Muscle layer of colon (tissue), 2 donors: ENCODE data around the gene TM7SF3.
"Not testable (repeated sequence)": the region's sequence is repeated elsewhere in the genome, so short reads cannot be mapped to it uniquely, and the experiment has no call there.

Experiments
- H3K27ac ChIP-seq: one replicate; pipeline ENCODE4 v1.7.0; 2013; ENCODE audit warnings: low read depth, mild to moderate bottlenecking, low read length, moderate library complexity
- H3K27me3 ChIP-seq, 2 donors: one replicate each; pipeline ENCODE4 v1.7.0; 2013; ENCODE audit warnings: low read length in 2 of 2, mild to moderate bottlenecking in 2 of 2; ENCODE audit not compliant: insufficient read depth in 2 of 2, control insufficient read depth in 1 of 2
- H3K36me3 ChIP-seq: one replicate; pipeline ENCODE4 v1.7.0; 2013; ENCODE audit warnings: mild to moderate bottlenecking, low read length; ENCODE audit not compliant: insufficient read depth
- H3K4me1 ChIP-seq: one replicate; pipeline ENCODE4 v1.7.0; 2013; ENCODE audit warnings: mild to moderate bottlenecking, low read length; ENCODE audit not compliant: insufficient read depth
- H3K4me3 ChIP-seq, 2 donors: one replicate each; pipeline ENCODE4 v1.7.0; 2013; ENCODE audit warnings: low read length in 2 of 2, low read depth in 1 of 2, mild to moderate bottlenecking in 1 of 2, moderate library complexity in 1 of 2
- H3K9ac ChIP-seq: one replicate; pipeline ENCODE4 v1.7.0; 2013; ENCODE audit warnings: low read length
- H3K9me3 ChIP-seq: one replicate; pipeline ENCODE4 v1.7.0; 2013; ENCODE audit warnings: mild to moderate bottlenecking, low read length
- donor health status: abdominal sarcoma.
- donor health status: Adenocarcinoma of cecum.

Gene TM7SF3

DNA sequence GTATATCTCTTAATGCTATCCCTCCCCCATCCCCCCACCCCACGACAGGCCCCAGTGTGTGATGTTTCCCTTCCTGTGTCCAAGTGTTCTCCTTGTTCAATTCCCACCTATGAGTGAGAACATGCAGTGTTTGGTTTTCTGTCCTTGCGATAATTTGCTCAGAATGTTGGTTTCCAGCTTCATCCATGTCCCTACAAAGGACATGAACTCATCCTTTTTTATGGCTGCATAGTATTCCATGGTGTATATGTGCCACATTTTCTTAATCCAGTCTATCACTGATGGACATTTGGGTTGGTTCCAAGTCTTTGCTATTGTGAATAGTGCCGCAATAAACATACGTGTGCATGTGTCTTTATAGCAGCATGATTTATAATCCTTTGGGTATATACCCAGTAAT is 26.5 kb upstream of the TM7SF3 start:
- H3K9ac ChIP-seq, H3K27me3 ChIP-seq, H3K36me3 ChIP-seq, H3K4me1 ChIP-seq, H3K9me3 ChIP-seq, H3K27ac ChIP-seq, H3K4me3 ChIP-seq: not testable (repeated sequence)

DNA sequence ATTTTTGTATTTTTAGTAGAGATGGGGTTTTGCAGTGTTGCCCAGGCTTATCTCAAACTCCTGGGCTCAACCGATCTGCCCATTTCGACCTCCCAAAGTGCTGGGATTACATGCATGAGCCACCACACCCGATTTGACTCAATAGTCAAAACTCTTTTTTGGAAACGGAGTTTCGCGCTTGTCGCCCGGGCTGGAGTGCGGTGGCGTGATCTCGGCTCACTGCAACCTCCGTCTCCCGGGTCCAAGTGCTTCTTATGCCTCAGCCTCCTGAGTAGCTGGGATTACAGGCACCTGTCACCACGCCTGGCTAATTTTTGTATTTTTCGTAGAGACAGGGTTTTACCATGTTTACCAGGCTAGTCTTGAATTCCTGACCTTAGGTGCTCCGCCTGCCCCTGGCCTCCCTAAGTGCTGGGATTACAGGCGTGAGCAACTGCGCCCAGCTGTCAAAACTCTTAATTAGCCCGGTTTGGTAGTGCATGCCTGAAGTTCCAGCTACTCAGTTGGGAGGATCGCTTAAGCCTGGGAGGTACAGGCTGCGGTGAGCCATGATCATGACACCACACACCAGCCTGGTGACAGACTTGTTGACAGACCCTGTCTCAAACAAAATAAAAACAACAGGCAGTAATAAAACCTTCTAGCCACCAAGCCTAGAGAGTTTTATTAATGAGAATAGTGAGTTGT is 20.6 kb upstream of the TM7SF3 start:
- no peaks in the 10 kb centered on the region for H3K27me3 ChIP-seq
- H3K4me3 ChIP-seq, result no peak overlapping the region
- H3K36me3 ChIP-seq, result peaks cover 40% of the 10 kb centered on the region
- no peaks in the 10 kb centered on the region for H3K4me1 ChIP-seq
- H3K9ac ChIP-seq, result no peak overlapping the region
- no peaks in the 10 kb centered on the region for H3K9me3 ChIP-seq
- no peak overlapping the region for H3K27ac ChIP-seq

- Histone ChIP-seq H3K9ac (no peak overlapping the region), H3K4me3 (no peak overlapping the region), H3K27ac (no peak overlapping the region), H3K27me3 (no peaks in the 10 kb centered on the region), H3K9me3 (no peaks in the 10 kb centered on the region), H3K4me1 (no peaks in the 10 kb centered on the region), H3K36me3 (peaks cover 56% of the 10 kb centered on the region)
These were observed 18.5 kb upstream of the TM7SF3 start for GRCh38 chr12:27032679-27033078.

- Histone ChIP-seq H3K36me3 (peaks cover 67% of the 10 kb centered on the region), H3K27ac (no peak overlapping the region), H3K9ac (no peak overlapping the region), H3K9me3 (no peaks in the 10 kb centered on the region), H3K27me3 (no peaks in the 10 kb centered on the region), H3K4me3 (no peak overlapping the region), H3K4me1 (no peaks in the 10 kb centered on the region)
These were observed 17.3 kb upstream of the TM7SF3 start for GRCh38 chr12:27031531-27031930.

- H3K9me3 ChIP-seq, result no peaks in the 10 kb centered on the region
- H3K27ac ChIP-seq, result no peak overlapping the region
- no peak overlapping the region for H3K9ac ChIP-seq
- peaks cover 17% of the 10 kb centered on the region for H3K4me1 ChIP-seq
- H3K36me3 ChIP-seq, result peaks cover 47% of the 10 kb centered on the region
- no peaks in the 10 kb centered on the region for H3K27me3 ChIP-seq
- H3K4me3 ChIP-seq, result no peak overlapping the region
These were observed 12.1 kb upstream of the TM7SF3 start for GRCh38 chr12:27026257-27026656.

DNA sequence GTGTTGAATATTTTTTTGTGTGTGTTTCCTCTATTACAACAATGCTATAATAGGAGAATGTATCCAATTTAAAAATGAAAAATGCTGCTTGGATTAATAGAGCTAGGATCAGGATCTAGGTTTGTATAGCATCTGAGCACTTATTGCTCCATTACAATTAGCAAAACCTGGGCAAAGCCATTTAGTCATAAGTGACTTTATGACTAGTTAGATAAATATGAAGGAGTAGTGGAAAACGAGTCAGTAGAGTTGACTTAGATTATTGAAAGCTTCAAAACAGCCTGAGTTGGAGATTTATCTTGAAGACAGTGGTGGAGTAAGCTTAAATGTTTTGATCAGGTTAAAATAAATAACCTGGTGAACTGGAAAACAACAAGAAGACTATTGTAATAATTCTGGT is 10.9 kb upstream of the TM7SF3 start:
- H3K27me3 ChIP-seq, result no peaks in the 10 kb centered on the region
- H3K36me3 ChIP-seq, result peaks cover 35% of the 10 kb centered on the region
- H3K9ac ChIP-seq, result no peak overlapping the region
- H3K4me1 ChIP-seq, result peaks cover 17% of the 10 kb centered on the region
- H3K9me3 ChIP-seq, result no peaks in the 10 kb centered on the region
- no peak overlapping the region for H3K27ac ChIP-seq
- no peak overlapping the region for H3K4me3 ChIP-seq

DNA sequence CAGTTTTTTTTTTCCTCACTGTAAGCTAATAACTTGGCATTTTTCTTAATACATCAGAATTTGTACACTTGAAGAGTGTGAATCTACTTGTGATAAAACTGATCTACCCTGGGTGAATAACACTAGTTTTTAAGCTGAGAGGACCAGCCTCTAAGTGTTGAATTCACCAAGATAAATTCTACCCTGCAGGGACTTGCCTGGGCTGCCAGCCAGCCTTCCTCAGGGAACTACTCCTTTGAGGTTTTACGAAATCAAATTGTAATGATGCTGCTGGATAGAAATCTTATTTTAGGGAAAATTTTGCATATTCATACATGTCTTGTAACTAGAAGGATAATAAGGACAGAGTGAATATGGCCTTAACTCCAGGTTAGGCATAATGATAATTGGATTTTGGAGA is 10.1 kb upstream of the TM7SF3 start:
- no peaks in the 10 kb centered on the region for H3K9me3 ChIP-seq
- H3K27ac ChIP-seq, result no peak overlapping the region
- H3K9ac ChIP-seq, result no peak overlapping the region
- no peaks in the 10 kb centered on the region for H3K27me3 ChIP-seq
- H3K4me1 ChIP-seq, result peaks cover 17% of the 10 kb centered on the region
- H3K36me3 ChIP-seq, result peaks cover 27% of the 10 kb centered on the region
- peak overlapping the region in 1 of 2 donors; percentile 99 for H3K4me3 ChIP-seq

DNA sequence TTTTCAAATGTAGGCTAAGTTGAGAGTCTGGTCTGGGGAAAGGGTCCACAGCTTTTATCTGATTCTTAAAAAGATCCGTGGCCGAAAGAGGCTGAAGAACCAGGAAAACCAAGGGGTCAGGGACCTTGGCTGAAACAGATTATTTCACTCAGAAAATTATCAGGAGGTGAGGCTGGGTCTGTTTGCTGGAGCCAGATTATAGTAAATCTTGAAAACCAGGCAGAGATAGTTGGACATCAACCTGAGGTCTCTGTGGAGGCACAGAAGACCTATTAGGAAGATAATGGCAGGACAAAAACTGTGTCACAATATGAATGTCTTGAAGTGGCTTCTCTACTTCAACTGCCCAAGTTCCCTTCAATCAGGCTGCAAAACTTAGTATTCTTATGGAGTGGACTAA is 6.6 kb upstream of the TM7SF3 start:
- Histone ChIP-seq H3K27me3 (no peaks in the 10 kb centered on the region), H3K9me3 (no peaks in the 10 kb centered on the region), H3K36me3 (no peaks in the 10 kb centered on the region), H3K9ac (no peak overlapping the region), H3K27ac (no peak overlapping the region), H3K4me1 (peaks cover 17% of the 10 kb centered on the region), H3K4me3 (no peak overlapping the region)

GRCh38 chr12:27018037-27018436 is 3.9 kb upstream of the TM7SF3 start:
- H3K36me3 ChIP-seq, result no peaks in the 10 kb centered on the region
- H3K27me3 ChIP-seq, result no peaks in the 10 kb centered on the region
- no peak overlapping the region for H3K27ac ChIP-seq
- no peak overlapping the region for H3K9ac ChIP-seq
- no peak overlapping the region for H3K4me3 ChIP-seq
- H3K9me3 ChIP-seq, result no peaks in the 10 kb centered on the region
- peaks cover 17% of the 10 kb centered on the region for H3K4me1 ChIP-seq

DNA sequence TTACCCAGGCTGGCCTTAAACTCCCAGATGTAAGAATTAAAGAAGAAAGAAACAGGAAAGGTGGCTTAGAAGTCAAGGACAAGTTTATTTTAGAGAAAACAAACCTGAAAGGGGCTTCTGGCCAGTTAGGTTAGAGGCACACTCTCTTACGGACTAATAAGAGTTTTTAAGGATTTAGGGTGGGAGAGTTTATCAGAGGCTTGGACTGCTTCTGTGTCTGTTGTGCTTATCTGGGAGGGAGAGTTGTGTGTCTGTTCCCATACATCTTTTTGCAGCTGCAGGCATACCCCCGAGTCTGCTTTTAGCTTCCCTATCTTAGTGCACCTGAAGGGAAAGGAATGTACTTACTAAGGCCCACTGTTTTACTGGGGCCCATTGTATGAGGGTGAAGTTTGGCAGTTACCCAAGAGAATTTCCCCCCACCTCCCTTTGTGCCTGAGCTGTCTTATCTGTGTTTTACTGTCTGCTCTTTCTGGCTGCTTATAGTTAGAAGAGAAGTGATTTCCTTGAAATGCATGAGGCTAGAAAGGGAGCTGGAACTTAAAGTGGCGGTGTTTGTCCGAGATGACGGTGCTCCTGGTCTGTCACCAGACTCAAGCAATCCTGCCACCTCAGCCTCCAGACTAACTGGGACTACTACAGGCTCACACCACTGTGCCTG is 3.1 kb upstream of the TM7SF3 start:
- H3K36me3 ChIP-seq, H3K9me3 ChIP-seq, H3K27me3 ChIP-seq, H3K27ac ChIP-seq, H3K4me3 ChIP-seq, H3K9ac ChIP-seq: not testable (repeated sequence)
- peaks cover 25% of the 10 kb centered on the region for H3K4me1 ChIP-seq

DNA sequence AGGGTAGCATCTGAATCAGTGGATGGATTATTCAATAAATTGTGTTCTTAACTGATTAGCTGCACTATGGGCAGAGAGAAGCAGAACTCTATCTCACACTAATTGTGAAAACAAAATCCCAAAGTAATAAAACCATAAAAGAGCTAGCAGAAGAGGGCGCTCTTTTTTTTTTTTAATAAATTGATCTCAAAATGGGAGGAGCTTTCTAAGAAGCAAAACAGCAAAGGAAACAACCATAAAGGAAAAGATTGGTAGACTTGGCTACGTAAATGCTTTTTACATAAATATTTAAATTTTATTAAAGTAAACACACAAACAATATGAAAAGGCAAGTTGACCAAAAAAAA is 1.5 kb upstream of the TM7SF3 start:
- Histone ChIP-seq H3K27ac (peak overlapping the region; percentile 87), H3K9ac (no peak overlapping the region), H3K36me3 (no peaks in the 10 kb centered on the region), H3K27me3 (no peaks in the 10 kb centered on the region), H3K9me3 (no peaks in the 10 kb centered on the region), H3K4me3 (no peak overlapping the region), H3K4me1 (peaks cover 37% of the 10 kb centered on the region)
